HG03108 (cell line): ENCODE measurements around the gene PEX10.

Experiments used
- ATAC-seq: cut with Tn5 transposase; IDR thresholded peaks from one replicate; pipeline ENCODE4 v1.9.1; 2021; ENCODE audit warnings: moderate library complexity; ENCODE audit not compliant: unreplicated experiment

PEX10 gene

GRCh38 chr1:2376261-2376741 is 36.1 kb downstream of the PEX10 start:
- no peak for ATAC-seq

GRCh38 chr1:2375923-2376260 is 36.5 kb downstream of the PEX10 start:
- no peak for ATAC-seq

GRCh38 chr1:2375246-2375922 is 37.0 kb downstream of the PEX10 start:
- no peak for ATAC-seq

GRCh38 chr1:2374252-2375155 is 37.9 kb downstream of the PEX10 start:
- no peak for ATAC-seq

- no peak for ATAC-seq
These were observed 38.7 kb downstream of the PEX10 start for GRCh38 chr1:2373551-2374251.

- no peak for ATAC-seq
These were observed 39.5 kb downstream of the PEX10 start for GRCh38 chr1:2372551-2373490.

- no peak for ATAC-seq
These were observed 44.2 kb downstream of the PEX10 start for GRCh38 chr1:2368053-2368744.

- ATAC-seq = no peak
These were observed 48.4 kb downstream of the PEX10 start for GRCh38 chr1:2363847-2364513.

GRCh38 chr1:2360588-2361364 is 51.6 kb downstream of the PEX10 start:
- no peak for ATAC-seq

- ATAC-seq = no peak
These were observed 53.4 kb downstream of the PEX10 start for GRCh38 chr1:2358651-2359640.

- ATAC-seq = no peak
These were observed 54.3 kb downstream of the PEX10 start for GRCh38 chr1:2358072-2358471.

GRCh38 chr1:2356911-2357845 is 55.2 kb downstream of the PEX10 start:
- no peak for ATAC-seq

- ATAC-seq = no peak
These were observed 56.0 kb downstream of the PEX10 start for GRCh38 chr1:2356401-2356800.

- ATAC-seq = no peak
These were observed 56.7 kb downstream of the PEX10 start for GRCh38 chr1:2355373-2356261.
